HG03064 (cell line): ENCODE results near the gene SHLD1.

Experiments
- ATAC-seq: cut with Tn5 transposase; IDR thresholded peaks from one replicate; pipeline ENCODE4 v1.9.1; 2021; ENCODE audit warnings: low read depth; ENCODE audit not compliant: unreplicated experiment

The SHLD1 gene

DNA sequence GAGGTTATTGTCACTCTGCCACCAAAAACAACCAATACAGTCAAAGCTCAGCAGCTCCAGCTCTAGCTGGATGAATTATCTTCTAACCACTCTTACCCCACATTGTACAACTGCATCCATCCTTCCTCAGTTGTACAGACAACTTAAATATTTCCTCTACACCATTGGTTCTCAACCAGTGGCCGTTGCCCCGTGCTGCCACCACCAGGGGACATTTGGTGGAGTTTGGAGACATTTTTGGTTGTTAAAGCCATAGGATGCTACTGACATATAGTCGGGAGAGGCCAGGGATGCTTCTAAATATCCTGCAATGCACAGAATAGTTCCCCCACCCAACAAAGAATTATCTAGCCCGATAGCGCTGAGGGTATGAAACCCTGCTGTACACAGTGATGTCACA lies 59.3 kb downstream of the SHLD1 start:
- no peak for ATAC-seq

DNA sequence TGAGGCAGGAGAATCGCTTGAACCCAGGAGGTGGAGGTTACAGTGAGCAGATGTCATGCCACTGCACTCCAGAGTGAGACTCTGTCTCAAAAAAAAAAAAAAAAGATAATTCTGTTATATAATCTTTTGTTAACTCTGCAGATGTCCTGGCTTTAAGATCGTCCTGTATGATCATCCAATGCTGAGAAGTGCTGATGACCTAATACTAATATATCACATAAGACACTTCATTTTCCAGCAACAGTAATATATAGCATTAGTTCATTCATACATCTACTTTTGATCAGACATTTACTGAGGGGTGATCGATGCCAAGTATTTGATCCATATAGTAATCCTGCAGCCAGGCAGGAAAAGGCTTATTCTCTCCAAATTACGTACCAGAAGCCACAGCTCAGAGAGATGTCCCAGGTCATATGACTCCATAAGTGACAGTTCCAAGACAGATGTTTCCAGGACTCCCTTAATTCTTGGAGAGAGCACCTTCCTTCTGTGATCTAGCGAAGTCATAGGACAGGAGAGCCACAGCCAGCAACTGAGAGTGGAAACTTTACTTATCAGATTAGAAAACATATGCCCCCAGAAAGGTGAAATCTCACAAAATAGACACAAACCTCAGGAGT lies 60.7 kb downstream of the SHLD1 start:
- ATAC-seq, result no peak

DNA sequence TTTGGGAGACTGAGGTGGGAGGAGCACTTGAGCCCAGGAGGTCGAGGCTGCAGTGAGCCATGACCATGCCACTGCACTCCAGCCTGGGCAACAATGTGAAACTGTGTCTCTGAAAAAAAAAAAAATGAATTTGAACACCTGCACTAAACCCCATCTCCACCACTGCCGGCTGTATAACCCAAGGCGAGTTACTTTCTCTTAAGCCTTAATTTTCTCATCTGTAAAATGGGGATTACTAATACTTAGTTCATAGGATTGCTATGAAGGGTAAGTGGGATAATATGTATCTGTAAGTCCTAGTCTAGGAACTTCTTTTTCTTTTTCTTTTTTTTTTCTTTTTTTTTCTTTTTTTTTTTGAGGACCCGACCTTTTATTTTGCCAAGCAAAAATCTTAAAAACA lies 61.5 kb downstream of the SHLD1 start:
- ATAC-seq, result no peak

DNA sequence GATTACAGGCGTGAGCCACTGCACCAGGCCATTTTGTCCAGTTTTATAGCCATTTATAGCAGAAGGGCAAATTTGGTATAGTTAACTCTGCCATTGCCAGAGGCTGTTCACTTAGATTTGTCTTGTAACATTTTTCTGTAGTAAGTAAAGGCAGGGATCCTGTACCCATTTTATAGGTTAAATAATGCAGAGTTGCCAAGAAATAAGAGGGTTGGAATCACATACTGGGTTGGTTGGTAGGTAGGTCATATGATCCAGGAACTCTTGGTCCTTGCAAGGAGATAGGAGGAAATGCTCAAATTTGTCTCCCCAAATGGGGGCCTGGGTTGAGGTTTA lies 68.1 kb downstream of the SHLD1 start:
- no peak for ATAC-seq

DNA sequence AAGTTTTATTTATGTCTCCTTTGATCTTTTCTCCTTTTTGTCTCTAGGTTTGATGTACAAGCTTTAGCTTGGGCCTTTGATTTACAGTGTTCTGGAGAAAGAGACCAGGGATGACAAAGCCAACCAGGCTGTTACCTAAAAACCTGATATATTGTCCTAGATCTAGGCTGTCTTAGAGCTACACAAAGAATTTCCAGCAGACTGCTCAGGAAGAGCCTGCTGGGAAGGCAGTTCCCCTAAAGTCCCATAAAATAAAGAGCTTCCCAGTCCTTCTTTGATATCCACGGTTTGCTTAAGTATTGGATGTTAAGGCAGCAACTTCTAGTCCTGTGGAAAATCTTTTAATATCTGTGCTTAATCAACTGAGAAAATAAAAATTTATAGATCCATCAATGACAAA lies 70.5 kb downstream of the SHLD1 start:
- ATAC-seq, result no peak

DNA sequence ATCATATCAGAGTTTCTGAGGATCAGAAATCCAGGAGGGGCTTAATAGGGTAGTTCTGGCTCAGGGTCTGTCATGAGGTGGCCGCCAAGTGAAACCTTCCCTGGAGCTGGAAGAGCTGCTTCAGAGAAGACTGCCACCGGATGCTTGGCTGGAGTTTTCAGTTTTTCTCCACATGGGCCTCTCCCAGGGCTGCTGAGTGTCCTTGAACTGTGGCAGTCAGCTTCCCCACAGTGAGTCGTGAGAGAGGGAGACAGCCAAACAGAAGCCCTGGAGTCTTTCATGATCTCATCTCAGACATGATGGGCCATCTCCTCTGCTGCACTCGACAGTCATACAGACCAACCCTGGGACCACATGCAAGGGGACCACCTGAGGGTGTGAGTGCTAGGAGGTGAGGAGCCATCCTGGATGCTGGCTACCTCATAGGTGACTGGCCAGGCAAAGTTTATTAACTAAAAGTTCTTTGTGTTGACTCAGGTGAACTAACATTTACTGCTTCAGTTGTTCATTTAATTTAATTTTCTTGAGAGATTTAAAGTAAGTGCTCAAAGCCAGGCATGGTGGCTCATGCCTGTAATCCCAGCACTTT lies 71.5 kb downstream of the SHLD1 start:
- no peak for ATAC-seq

DNA sequence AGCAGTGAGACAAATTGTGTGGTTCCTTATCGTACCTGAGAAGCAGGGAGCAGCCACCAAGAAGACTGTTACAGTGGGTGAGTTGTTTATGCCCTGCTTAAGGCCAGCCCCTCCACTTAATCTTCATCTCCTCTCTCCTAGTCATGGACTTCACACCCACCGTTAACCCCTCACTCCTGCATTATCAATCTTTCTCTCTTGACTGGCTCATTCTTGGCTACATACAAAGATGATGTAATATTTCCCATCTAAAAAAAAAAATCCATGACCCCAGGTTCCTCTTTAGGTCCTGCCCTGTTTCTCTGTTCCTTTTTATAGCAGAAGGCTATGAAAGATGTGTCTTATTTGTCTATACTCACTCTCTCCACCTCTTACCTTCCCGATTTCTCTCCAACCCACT lies 72.4 kb downstream of the SHLD1 start:
- ATAC-seq, result no peak

DNA sequence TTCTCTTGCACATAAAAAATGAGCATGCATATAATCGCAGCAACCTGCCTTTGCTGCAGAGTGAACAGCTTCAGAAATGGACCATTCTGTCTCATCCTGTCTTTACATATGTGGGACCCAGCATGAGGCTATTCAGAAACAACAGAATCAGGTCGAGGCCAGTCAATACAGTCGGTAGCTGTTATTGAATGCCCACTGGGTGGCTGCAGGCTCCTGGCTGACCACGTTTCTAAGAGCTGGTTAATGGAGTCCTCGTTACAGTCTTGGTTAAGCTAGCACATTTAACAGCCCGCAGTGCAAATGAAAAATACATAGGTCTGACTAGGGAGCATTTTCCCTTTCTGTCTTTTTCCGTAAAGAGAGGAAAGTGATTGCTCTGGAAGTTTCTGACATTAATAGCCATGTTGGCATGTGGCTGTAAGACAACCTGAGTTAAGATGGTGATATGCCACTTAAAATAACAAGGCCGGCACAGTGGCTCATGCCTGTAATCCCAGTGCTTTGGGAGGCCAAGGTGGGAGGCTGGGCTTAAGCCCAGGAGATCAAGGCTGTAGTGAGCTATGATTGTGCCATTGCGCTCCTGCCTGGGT lies 75.0 kb downstream of the SHLD1 start:
- no peak for ATAC-seq

DNA sequence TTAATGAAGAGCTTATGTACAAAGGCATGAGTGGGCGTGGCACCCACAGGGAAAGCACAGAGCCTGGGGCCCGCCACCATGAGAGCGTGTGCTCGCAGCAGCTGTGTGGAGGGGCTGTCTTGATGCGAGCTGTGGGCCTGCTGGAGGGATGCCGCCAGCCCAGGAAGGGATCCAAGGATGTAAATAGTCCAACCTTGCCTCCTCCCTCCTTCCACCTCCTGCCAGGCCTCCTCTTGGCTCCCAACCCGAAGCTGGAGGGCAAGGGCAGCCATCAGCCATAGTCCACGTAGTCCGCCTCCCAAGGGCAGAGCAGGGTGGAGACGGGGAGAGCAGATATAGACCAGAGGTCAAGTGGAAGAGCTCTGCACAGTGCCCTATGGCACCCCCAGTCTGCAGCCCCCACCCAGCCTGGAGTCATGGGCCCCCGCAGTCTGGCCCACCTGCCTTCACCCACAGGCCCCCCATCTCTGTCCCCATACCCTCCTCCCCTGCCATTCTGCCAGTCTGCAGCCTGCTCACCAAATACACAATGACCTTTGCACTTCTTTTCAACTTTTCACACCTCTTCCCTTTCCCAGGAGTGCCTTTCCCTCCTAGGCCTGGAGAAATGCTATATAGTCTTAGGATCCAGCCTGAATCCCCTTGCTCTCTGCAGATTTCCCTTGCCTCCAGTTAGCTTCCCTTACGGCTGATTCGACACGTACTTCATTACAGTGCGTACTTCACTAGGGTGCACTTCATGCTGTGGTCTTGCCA lies 77.1 kb downstream of the SHLD1 start:
- no peak for ATAC-seq

DNA sequence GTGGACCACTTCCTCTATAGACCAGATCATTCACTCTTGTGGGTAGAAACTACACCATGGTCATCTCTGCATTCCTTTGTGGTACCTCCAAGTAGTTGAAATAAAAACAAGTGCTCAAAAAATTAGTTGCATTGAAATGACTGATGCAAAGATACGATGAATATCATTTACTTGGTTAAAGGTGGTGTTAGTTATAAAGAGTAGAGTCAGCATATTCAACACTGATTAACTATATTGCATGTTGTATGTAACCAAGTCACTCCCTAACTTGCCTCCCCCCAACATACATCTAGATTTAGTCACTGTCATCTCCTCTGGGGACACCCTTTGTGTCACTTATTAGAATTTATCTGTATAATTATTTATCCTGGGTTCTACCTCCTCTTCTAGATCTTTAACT lies 77.7 kb downstream of the SHLD1 start:
- no peak for ATAC-seq

DNA sequence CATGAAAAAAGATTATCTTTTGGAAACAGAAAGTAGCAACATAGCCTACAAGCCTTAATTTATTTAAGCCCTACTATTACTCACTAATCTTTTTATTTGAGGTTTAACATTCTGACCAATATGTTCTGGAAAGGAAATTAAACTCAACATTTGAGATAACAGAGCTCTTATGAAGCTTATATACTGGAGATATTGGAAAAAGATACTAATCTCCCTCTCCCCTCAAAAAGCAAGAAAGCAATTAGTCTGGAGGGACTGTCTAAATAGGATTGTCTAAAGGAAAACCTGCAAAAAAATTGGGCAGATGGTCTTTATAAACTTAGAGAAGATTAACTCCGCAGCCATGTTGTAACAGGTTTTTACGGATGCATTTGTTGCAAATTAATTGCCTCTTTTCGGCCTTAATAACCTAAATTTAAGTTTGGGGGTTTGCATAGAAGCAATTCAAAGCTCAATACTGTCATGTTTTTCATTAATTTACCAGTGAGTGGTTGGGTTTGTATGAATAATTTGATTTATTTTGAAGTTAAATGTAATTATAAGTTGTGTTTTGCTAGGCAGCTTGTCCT lies 79.1 kb downstream of the SHLD1 start:
- ATAC-seq, result no peak

DNA sequence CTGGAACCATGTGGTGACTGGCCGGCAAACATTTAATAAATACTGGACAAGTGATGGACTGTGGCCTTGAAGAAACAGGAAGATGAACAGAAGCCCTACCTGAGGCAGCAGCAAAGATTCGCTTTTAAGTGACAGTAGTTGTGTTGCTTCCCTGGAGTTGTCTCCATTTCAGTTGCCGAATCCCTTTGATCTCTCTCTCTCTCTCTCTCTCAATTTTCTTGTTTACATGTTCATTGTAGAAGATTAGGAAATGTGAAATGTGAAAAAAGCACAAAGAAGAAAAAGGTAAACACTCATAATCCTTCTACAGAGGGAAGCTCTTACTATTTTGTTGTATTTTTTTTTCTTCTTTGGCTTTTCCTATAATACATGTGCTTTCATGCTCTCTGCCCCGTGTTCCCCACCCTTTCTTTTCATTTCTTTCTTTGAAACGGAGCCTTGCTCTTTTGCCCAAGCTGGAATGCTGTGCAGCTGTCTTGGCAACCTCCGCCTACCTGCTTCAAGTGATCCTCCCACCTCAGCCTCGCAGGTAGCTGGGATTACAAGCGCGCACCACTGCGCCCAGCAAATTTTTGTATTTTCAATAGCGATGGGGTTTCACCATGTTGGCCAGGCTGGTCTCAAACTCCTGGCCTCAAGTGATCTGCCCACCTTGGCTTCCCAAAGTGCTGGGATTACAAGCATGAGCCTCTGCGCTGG lies 81.5 kb downstream of the SHLD1 start:
- no peak for ATAC-seq

DNA sequence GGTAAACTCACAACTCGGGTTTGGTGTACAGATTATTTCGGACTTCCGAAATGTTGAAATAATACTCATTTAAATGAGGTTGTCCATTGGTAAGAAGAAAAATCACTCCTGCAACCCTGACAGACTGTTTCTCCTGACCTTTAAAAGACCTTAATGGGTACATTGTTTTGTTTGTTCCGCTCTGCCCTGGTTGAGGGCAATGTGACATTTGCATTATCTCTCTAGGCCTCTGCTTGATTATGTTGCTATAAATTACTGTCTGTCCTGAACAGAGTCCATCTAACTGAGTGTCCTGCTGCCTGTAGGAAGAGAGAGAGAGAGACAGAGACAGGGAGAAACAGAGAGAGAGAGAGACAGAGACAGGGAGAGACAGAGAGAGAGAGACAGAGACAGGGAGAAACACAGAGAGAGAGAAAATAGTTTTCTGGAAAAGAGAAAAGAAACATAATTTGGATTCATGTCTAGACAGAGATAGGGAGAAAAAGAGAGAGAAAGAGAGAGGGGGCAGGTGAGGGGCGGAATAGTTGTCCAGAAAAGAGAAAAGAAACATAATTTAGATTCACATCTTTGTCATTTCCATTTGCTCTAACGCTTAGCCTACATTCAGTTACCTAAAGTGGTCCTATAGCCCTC lies 83.2 kb downstream of the SHLD1 start:
- ATAC-seq, result no peak

DNA sequence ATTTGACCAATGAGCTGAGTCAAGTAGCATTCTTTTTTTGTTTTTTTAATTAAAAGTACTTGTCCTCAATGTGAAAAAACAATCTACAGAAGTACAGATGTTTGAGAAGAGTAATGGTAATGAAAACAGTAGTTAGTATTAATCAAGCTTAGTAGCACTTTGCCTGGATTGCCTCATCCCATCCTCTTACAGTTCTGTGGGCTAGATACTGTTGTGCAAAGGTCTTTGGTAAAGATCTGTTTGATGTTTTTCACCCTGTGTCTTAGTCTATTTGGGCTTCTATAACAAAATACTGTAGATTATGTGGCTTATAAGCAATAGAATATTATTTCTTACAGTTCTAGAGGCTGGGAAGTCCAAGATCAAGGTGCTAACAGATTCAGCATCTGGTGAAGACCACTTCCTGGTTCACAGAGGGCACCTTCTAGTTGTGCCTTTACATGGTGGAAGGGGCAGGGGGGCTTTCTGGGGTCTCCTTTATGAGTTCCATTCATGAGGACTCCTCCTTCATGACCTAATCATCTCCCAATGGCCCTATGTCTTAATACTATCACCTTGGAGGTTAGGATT lies 84.3 kb downstream of the SHLD1 start:
- no peak for ATAC-seq

DNA sequence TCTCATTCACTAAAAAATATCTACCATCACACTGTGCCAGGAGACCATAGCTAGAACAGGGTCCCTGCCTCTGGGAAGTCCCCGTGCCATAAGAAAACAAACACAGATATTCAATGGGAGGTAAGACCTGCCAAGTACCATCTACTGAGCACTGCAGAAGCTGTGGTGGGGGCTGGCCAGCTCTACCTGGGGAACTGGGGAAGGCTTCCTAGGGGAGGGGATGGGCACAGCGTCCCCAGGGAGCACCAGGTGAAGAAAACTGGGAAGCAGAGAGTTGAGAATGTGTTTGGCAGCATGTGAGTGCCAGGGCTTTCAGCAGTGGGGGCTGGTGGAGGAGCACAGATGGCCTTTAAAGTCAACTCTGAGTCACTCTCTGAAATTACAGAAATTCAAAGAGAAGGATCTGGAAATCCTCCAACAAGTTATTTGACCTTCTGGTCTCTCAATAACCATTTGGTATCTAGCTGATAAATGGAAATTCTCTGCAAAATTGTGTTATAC lies 85.2 kb downstream of the SHLD1 start:
- no peak for ATAC-seq

DNA sequence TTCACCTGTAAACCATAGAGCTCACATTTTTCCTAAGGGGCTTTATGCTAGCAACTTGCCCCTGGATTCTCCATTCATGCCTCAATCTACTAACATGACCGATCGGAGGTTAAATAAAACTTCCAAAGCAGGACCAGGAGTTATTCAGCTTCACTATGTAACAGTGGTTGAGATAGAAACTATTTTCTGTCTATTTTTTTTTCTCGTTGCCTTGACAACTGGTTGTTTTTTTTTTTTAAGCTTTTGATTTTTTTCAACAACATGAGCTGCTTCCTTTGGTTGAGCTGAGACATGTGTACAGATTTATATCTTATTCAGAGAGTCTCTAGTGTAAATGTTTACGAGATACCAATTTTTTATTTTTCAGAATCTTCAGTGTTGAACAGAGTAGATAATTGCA lies 85.7 kb downstream of the SHLD1 start:
- ATAC-seq, result no peak

DNA sequence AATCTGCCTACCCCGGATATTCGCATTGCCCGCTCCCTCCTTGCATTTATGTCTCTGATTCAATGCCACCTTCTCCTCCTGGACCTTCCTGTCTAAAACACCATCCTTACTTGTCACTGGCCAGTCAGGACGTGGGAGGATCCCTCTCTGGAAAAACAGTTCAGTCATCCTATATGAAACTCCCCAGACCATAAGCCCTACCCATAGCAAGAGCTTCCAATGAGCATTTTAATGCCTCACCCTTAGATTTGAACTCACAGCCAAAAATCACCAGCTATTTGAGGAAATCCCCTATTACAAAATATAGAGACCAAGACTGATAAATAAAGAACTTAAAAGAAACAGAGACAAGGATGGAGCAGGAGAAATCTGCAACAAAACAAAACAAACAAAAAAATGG lies 86.4 kb downstream of the SHLD1 start:
- ATAC-seq, result no peak

DNA sequence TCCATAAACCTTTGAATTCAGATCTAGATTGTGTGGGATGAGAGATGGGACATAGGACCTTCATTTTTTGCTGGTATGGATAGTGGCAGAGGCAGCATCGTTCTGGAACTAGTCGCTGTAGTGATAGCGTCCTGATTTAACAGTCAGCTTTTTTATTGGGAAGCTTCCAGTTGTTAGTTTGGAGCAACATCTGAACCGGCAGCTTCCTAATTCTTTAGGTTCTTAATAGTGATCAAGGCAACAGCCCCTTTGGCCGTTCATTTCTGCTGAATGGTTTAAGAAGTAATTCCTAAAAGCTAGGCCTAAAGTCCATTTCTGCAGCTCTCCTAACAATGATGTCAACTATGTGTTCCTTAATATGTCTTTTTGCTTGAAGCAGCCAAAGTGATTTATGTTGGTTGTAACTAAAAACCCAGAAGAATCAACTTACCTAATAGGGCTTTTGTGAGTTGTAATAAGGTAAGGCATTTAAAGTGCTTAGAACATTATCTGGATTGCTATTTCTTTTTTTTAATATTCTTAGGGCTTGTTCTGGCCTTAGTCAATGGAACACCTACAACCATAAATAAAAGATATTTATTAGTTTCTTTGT lies 90.3 kb downstream of the SHLD1 start:
- no peak for ATAC-seq

DNA sequence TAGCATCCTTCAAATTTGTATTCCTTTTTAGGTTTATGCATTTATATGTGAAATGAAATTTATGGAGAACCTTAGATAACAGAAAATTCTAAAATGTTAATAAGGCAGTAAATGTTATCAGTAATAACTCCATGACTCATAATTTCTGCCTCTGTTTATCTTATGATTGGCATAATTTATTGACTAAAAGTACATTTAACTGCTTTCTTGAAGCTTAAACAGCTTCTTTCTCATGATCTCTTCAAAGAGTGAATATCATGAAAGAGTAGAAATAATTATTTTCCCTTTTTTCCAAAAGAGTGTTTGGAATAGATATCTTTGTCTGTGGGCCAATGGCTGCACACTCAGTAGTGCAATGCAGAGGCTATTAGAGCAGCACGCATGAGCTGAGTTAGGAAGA lies 91.3 kb downstream of the SHLD1 start:
- no peak for ATAC-seq

DNA sequence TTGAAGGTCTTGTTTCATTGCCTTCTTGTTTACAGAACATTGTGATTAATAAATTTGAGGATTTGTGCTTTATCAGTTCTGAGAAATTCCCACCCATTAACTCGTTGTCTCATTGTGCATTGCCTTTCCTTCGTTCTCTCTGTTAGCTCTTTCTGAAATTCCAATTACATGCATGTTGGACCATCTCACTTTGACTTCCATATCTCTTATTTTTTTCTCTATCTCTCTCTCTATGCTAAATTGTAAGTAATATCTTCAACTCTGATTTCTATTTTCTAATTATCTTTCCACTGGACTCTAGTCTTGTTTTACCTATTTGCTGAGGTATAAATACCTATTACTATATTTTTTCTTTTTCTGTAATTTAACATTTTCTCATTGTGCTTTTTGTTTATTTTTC lies 92.3 kb downstream of the SHLD1 start:
- ATAC-seq, result no peak
